Measurements from ENCODE around the gene PCNA.
A peak's percentile ranks its signal among the peaks of the same experiment; 100 is the strongest.

The PCNA gene

GRCh38 chr20:5065166-5065878 is 54.4 kb downstream of the PCNA start:
- peak; percentile 76 to 93 for DNase-seq

Data from inflammatory macrophage (primary cell).